Duodenal mucosa (tissue), 2 donors: ENCODE data around the gene MPV17L2.

Experiments used
- H3K27ac ChIP-seq: one replicate; pipeline ENCODE4 v1.7.0; 2013; ENCODE audit warnings: low read depth, low read length
- H3K27me3 ChIP-seq, 2 donors: one replicate each; pipeline ENCODE4 v1.7.0; 2013; ENCODE audit warnings: low read length in 2 of 2, control low read depth in 1 of 2; ENCODE audit not compliant: insufficient read depth in 2 of 2, control insufficient read depth in 1 of 2
- H3K36me3 ChIP-seq, 2 donors: one replicate each; pipeline ENCODE4 v1.7.0; 2013; ENCODE audit warnings: low read length in 2 of 2, control low read depth in 1 of 2; ENCODE audit not compliant: insufficient read depth in 2 of 2, control insufficient read depth in 1 of 2
- H3K4me1 ChIP-seq, 2 donors: one replicate each; pipeline ENCODE4 v1.7.0; 2013; ENCODE audit warnings: low read length in 2 of 2, control low read depth in 1 of 2; ENCODE audit not compliant: insufficient read depth in 2 of 2, control insufficient read depth in 1 of 2
- H3K4me3 ChIP-seq, 2 donors: one replicate each; pipeline ENCODE4 v1.7.0; 2013; ENCODE audit warnings: low read length in 2 of 2, low read depth in 1 of 2
- H3K9ac ChIP-seq, 2 donors: one replicate each; pipeline ENCODE4 v1.7.0; 2013; ENCODE audit warnings: low read length in 2 of 2, low read depth in 1 of 2
- H3K9me3 ChIP-seq, 2 donors: one replicate each; pipeline ENCODE4 v1.7.0; 2013; ENCODE audit warnings: low read length in 2 of 2, control low read depth in 1 of 2; ENCODE audit not compliant: control insufficient read depth in 1 of 2

MPV17L2 gene

GRCh38 chr19:18233224-18233825 lies 40.3 kb downstream of the MPV17L2 start:
- Histone ChIP-seq H3K27me3 (peaks cover 18 to 25% of the 10 kb centered on the region in 2 donors), H3K9ac (no peak overlapping the region), H3K36me3 (no peaks in the 10 kb centered on the region), H3K4me3 (no peak overlapping the region), H3K9me3 (peaks cover 0 to 4% of the 10 kb centered on the region in 2 donors), H3K4me1 (no peaks in the 10 kb centered on the region), H3K27ac (no peak overlapping the region)

DNA sequence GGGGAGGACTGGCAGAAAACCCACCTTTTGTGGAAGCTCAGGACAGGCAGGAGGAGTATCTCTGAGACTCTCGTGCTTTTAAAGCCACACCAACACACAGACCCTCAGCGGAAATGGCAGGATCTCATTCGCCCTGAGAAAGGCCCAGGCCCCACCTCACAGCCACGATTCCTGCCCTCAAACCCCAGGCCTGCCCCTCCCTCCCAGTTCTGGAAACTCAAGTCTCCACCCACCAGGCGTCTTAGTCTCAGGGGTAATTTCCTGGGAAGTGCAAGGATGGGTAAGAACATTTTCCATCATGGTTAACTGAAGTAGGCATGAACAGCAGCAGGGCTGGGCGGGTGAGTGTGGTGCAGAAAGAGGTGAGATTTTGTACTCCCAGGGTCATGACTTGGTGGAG lies 41.2 kb downstream of the MPV17L2 start:
- Histone ChIP-seq H3K4me3 (no peak overlapping the region), H3K9ac (no peak overlapping the region), H3K4me1 (no peaks in the 10 kb centered on the region), H3K27ac (no peak overlapping the region), H3K27me3 (peaks cover 18 to 25% of the 10 kb centered on the region in 2 donors), H3K9me3 (peaks cover 0 to 4% of the 10 kb centered on the region in 2 donors), H3K36me3 (no peaks in the 10 kb centered on the region)

DNA sequence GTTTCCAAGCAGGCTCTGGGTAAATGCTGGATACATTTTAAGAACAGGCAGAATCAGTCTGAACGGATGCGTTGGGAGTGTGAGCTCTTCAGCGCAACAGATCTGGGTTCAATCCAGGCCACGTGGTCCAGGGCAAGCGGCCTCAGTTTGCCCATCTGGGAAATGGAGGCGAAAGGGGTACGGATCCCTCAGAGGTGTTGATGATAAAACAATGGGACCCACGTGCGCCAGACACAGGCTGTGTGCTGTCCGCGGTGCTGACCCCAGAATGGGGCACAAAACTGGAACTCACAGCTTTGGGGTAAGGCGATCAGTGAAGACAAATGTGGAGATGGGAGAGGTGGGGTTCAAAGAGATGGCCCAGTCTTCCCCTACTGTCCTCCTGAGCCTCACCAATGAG lies 46.3 kb downstream of the MPV17L2 start:
- no peaks in the 10 kb centered on the region for H3K4me1 ChIP-seq

GRCh38 chr19:18245297-18245696 lies 52.3 kb downstream of the MPV17L2 start:
- Histone ChIP-seq H3K9me3 (no peaks in the 10 kb centered on the region), H3K4me1 (no peaks in the 10 kb centered on the region), H3K9ac (no peak overlapping the region), H3K4me3 (no peak overlapping the region), H3K36me3 (no peaks in the 10 kb centered on the region), H3K27me3 (no peaks in the 10 kb centered on the region), H3K27ac (no peak overlapping the region)

More for the DNA sequence above, 46.3 kb downstream of the MPV17L2 start:
- Histone ChIP-seq H3K9ac (no peak overlapping the region), H3K36me3 (no peaks in the 10 kb centered on the region), H3K27me3 (no peaks in the 10 kb centered on the region), H3K9me3 (no peaks in the 10 kb centered on the region), H3K4me3 (no peak overlapping the region), H3K27ac (no peak overlapping the region)
